Liver (tissue), 3 donors: Measurements from ENCODE around the gene CDH22.

Source experiments
- FOXA1 ChIP-seq: IDR thresholded peaks from 2 replicates; pipeline ENCODE4 v1.6.1; 2016; ENCODE audit warnings: antibody characterized with exemption
- HNF4A ChIP-seq, 2 donors: conservative IDR thresholded peaks; 2 replicates each; pipeline ENCODE4 v1.6.1; 2016; ENCODE audit warnings: antibody characterized with exemption in 2 of 2, mild to moderate bottlenecking in 2 of 2
- YY1 ChIP-seq: IDR thresholded peaks from 2 replicates; pipeline ENCODE4 v1.6.1; 2016; ENCODE audit warnings: antibody characterized with exemption, mild to moderate bottlenecking
- TF ChIP-seq, protein P1 (sequence below): fragments of 150-350 bp; IDR thresholded peaks from 2 replicates; pipeline ENCODE4 v1.5.1; 2017; ENCODE audit warnings: improper control_type of control experiment, low read depth, low read length; ENCODE audit not compliant: missing input control
- TF ChIP-seq, protein P2 (sequence below): IDR thresholded peaks from 2 replicates; pipeline ENCODE4 v1.6.1; 2016; ENCODE audit warnings: antibody characterized with exemption
- TF ChIP-seq, protein P3 (sequence below): IDR thresholded peaks from 2 replicates; pipeline ENCODE4 v1.6.1; 2016; ENCODE audit warnings: antibody characterized with exemption
- donor health status: healthy.
- donor health status: healthy.

DNA sequence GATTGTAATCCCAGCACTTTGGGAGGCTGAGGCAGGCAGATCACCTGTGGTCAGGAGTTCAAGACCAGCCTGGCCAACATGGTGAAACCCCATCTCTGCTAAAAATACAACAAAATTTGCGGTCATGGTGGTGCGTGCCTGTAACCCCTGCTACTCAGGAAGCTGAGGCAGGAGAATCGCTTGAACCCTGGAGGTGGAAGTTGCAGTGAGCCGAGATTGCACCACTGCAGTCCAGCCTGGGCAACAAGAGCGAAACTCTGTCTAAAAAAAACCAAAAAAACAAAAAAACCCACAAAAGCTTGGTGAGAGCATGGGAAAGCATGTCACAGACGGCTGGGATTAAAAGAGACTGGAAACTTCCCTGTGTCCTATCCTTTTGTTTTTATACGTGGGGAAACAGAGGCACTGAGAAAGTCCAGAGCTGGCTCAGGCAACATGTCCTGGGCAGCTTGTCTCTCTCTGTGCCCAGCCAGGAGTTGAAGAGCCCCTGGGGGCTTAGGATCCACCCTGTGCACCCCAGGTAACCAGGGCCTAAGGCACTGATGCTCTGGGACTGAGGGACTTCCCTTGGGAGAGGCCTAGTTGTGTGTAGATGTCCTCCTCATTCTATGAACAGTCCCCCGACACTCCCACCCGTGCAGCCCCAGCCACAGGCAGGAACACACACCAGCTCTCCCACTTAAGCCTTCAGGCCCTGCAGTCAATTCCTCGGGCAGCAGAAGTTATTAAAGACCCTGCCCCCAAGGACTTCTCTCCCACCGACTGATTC lies 174.2 kb downstream of the CDH22 start:
- TF ChIP-seq, protein P1, sequence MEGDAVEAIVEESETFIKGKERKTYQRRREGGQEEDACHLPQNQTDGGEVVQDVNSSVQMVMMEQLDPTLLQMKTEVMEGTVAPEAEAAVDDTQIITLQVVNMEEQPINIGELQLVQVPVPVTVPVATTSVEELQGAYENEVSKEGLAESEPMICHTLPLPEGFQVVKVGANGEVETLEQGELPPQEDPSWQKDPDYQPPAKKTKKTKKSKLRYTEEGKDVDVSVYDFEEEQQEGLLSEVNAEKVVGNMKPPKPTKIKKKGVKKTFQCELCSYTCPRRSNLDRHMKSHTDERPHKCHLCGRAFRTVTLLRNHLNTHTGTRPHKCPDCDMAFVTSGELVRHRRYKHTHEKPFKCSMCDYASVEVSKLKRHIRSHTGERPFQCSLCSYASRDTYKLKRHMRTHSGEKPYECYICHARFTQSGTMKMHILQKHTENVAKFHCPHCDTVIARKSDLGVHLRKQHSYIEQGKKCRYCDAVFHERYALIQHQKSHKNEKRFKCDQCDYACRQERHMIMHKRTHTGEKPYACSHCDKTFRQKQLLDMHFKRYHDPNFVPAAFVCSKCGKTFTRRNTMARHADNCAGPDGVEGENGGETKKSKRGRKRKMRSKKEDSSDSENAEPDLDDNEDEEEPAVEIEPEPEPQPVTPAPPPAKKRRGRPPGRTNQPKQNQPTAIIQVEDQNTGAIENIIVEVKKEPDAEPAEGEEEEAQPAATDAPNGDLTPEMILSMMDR, result no peak
- TF ChIP-seq YY1 (no peak), HNF4A (conservative IDR thresholded peaks at IDR 0.05) (no peak), FOXA1 (no peak)
- TF ChIP-seq, protein P2, sequence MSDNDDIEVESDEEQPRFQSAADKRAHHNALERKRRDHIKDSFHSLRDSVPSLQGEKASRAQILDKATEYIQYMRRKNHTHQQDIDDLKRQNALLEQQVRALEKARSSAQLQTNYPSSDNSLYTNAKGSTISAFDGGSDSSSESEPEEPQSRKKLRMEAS, result no peak
- TF ChIP-seq, protein P3, sequence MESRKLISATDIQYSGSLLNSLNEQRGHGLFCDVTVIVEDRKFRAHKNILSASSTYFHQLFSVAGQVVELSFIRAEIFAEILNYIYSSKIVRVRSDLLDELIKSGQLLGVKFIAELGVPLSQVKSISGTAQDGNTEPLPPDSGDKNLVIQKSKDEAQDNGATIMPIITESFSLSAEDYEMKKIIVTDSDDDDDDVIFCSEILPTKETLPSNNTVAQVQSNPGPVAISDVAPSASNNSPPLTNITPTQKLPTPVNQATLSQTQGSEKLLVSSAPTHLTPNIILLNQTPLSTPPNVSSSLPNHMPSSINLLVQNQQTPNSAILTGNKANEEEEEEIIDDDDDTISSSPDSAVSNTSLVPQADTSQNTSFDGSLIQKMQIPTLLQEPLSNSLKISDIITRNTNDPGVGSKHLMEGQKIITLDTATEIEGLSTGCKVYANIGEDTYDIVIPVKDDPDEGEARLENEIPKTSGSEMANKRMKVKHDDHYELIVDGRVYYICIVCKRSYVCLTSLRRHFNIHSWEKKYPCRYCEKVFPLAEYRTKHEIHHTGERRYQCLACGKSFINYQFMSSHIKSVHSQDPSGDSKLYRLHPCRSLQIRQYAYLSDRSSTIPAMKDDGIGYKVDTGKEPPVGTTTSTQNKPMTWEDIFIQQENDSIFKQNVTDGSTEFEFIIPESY, result no peak
